Bronchial epithelial cell (primary cell): ENCODE data around the gene ZFYVE19. TPM values are rescaled to one million over a fixed set of nuclear protein-coding genes. Genes with fewer than 3 reads are reported as not detected.

Experiments
- DNase-seq: peaks from one replicate; pipeline ENCODE4 v3.0.0-alpha.2; 2010; ENCODE audit warnings: low read depth
- FAIRE-seq: peaks from 2 replicates; lab custom pipeline; 2011; peaks lifted over from hg19 to GRCh38; lab: Jason Lieb, UNC
- H3K27me3 ChIP-seq: 2 replicates; pipeline ENCODE4 v1.5.1; 2011; ENCODE audit warnings: low read length; ENCODE audit not compliant: control insufficient read depth, insufficient read depth
- H3K36me3 ChIP-seq: 2 replicates; pipeline ENCODE4 v1.5.1; 2011; ENCODE audit warnings: low read length; ENCODE audit not compliant: control insufficient read depth, insufficient read depth
- H3K4me3 ChIP-seq: 2 replicates; pipeline ENCODE4 v1.5.1; 2011; ENCODE audit warnings: mild to moderate bottlenecking, low read depth, low read length, control low read depth
- CTCF ChIP-seq: IDR thresholded peaks from 2 replicates; pipeline ENCODE4 v1.5.1; 2011; ENCODE audit warnings: mild to moderate bottlenecking, moderate library complexity, low read length, control low read depth, inconsistent platforms; ENCODE audit not compliant: insufficient read depth, severe bottlenecking
- total RNA-seq: library from RNA; depleted of rRNA; stranded (reverse); fragments of >200 nt; gene quantifications from 2 replicates; pipeline ENCODE4 v1.2.1, GENCODE V29; 2014

Gene ZFYVE19
- total RNA-seq, 1 donor from 2014 or later = 34.0 TPM

GRCh38 chr15:40863660-40864270 is 56.9 kb downstream of the ZFYVE19 start:
- H3K4me3 ChIP-seq = no peak overlapping the region
- H3K36me3 ChIP-seq = no peaks in the 10 kb centered on the region
- no peak for TF ChIP-seq CTCF
- no peak for FAIRE-seq
- H3K27me3 ChIP-seq = no peaks in the 10 kb centered on the region
- DNase-seq = no peak

Other genes with a start within 250 kb of the ZFYVE19 start
- 9.3 and 16.3 TPM in 2 replicates for gene CCDC32, start 242.0 kb upstream of the ZFYVE19 start, total RNA-seq
- gene RPUSD2, start 237.8 kb upstream of the ZFYVE19 start, total RNA-seq = 14.7 and 18.4 TPM in 2 replicates
- gene KNL1, start 212.8 kb upstream of the ZFYVE19 start, total RNA-seq = 0.53 and 1.0 TPM in 2 replicates
- 0.53 and 0.64 TPM in 2 replicates for gene RAD51, start 111.9 kb upstream of the ZFYVE19 start, total RNA-seq
- gene RMDN3, start 51.8 kb upstream of the ZFYVE19 start, total RNA-seq = 15.0 and 20.1 TPM in 2 replicates
- gene GCHFR, start 43.0 kb upstream of the ZFYVE19 start, total RNA-seq = 12.4 and 13.8 TPM in 2 replicates
- gene C15orf62, start 37.1 kb upstream of the ZFYVE19 start, total RNA-seq = 1.8 and 2.7 TPM in 2 replicates
- 21.1 and 30.7 TPM in 2 replicates for gene DNAJC17, start 384 bp downstream of the ZFYVE19 start, total RNA-seq
- not detected in 2 replicates for gene PPP1R14D, start 21.6 kb downstream of the ZFYVE19 start, total RNA-seq
- 145 and 191 TPM in 2 replicates for gene SPINT1, start 37.0 kb downstream of the ZFYVE19 start, total RNA-seq
- gene RHOV, start 67.1 kb downstream of the ZFYVE19 start, total RNA-seq = 7.1 and 38.7 TPM in 2 replicates
- 26.3 and 30.6 TPM in 2 replicates for gene VPS18, start 87.4 kb downstream of the ZFYVE19 start, total RNA-seq
- 0.13 TPM in 1 of 2 replicates, not detected in the other for gene DLL4, start 122.3 kb downstream of the ZFYVE19 start, total RNA-seq
- gene CHAC1, start 146.4 kb downstream of the ZFYVE19 start, total RNA-seq = 24.7 and 59.8 TPM in 2 replicates